Measurements from ENCODE around the gene CCNY.

DNA sequence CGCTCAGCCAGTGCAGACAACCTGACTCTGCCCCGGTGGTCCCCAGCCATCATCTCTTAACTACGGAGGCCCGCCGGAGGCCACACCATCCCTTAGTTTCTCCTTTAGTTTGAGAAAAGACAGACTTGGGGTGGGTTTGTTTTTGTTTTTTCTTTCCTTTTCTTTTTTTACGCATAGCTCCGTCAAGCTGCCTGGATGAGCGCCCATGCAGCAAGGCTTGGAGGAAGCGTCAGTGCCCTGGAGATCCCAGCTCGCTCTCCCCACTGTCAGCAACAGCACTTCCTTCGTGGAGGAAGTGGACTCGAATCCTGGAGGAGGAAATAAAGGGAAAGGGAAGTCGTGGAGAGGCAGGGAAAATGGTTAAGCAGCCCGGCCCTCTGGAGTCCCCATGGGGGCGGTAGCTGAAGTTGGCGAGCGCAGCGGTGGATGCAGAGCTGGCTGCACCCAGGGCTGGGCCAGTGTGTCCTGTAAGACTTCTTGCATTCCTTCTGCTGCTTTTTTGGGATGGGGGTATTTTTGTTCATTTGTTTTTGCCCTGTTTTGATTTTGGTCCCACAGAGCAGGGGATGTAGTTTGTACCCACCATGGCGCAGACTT, 232.9 kb downstream of the CCNY start:
- TF ChIP-seq RAD21 (conservative IDR thresholded peaks at IDR 0.05 in 1 of 2, IDR thresholded peaks at IDR 0.05 in 1 of 2) (no peak), POLR2A (IDR thresholded peaks at IDR 0.05; ENCODE audit: low read length) (no peak), EP300 (IDR thresholded peaks at IDR 0.05) (no peak), ZC3H11A (IDR thresholded peaks at IDR 0.05) (no peak), ELK1 (IDR thresholded peaks at IDR 0.05; ENCODE audit: low read depth, low read length) (no peak), RFX5 (IDR thresholded peaks at IDR 0.05) (no peak), HOXA7 (CRISPR knock-in tag; IDR thresholded peaks at IDR 0.05) (no peak)
- TF ChIP-seq, protein P1, sequence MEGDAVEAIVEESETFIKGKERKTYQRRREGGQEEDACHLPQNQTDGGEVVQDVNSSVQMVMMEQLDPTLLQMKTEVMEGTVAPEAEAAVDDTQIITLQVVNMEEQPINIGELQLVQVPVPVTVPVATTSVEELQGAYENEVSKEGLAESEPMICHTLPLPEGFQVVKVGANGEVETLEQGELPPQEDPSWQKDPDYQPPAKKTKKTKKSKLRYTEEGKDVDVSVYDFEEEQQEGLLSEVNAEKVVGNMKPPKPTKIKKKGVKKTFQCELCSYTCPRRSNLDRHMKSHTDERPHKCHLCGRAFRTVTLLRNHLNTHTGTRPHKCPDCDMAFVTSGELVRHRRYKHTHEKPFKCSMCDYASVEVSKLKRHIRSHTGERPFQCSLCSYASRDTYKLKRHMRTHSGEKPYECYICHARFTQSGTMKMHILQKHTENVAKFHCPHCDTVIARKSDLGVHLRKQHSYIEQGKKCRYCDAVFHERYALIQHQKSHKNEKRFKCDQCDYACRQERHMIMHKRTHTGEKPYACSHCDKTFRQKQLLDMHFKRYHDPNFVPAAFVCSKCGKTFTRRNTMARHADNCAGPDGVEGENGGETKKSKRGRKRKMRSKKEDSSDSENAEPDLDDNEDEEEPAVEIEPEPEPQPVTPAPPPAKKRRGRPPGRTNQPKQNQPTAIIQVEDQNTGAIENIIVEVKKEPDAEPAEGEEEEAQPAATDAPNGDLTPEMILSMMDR (IDR thresholded peaks at IDR 0.05), result no peak
- TF ChIP-seq, protein P2, sequence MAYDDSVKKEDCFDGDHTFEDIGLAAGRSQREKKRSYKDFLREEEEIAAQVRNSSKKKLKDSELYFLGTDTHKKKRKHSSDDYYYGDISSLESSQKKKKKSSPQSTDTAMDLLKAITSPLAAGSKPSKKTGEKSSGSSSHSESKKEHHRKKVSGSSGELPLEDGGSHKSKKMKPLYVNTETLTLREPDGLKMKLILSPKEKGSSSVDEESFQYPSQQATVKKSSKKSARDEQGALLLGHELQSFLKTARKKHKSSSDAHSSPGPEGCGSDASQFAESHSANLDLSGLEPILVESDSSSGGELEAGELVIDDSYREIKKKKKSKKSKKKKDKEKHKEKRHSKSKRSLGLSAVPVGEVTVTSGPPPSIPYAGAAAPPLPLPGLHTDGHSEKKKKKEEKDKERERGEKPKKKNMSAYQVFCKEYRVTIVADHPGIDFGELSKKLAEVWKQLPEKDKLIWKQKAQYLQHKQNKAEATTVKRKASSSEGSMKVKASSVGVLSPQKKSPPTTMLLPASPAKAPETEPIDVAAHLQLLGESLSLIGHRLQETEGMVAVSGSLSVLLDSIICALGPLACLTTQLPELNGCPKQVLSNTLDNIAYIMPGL (CRISPR knock-in tag; IDR thresholded peaks at IDR 0.05; ENCODE audit: borderline replicate concordance), result no peak
